GM12878 (cell line): ENCODE measurements around the gene DMRTB1. TPM values are rescaled to one million over a fixed set of nuclear protein-coding genes. Genes with fewer than 3 reads are reported as not detected.

Experiments
- ATAC-seq: fragments of 200-7000 bp; cut with Tn5 transposase; 3 replicates; pipeline ENCODE4 v1.9.1; 2020; ENCODE audit warnings: mild to moderate bottlenecking, moderate library complexity
- BruUV-seq: library from RNA; stranded (reverse); fragments of 400-500 nt; replicated peaks from 2 replicates; lab custom pipeline; 2021; lab: Mats Ljungman, UMichigan
- CTCF ChIA-PET: fragments of 300-600 bp; sonication (Branson Sonifier 250); formaldehyde crosslinking; extraction: SDS; loops from one replicate; lab custom pipeline; 2021; ENCODE audit warnings: inconsistent platforms; lab: Yijun Ruan, JAX
- POLR2A ChIA-PET: fragments of 350-600 bp; formaldehyde crosslinking; extraction: SDS; loops from one replicate; lab custom pipeline; 2021; ENCODE audit warnings: inconsistent platforms; lab: Charles Lee
- RAD21 ChIA-PET: fragments of 300-600 bp; sonication (Branson Sonifier 250); formaldehyde crosslinking; loops from one replicate; lab custom pipeline; 2023; ENCODE audit warnings: antibody characterized with exemption; ENCODE audit not compliant: unreplicated experiment; lab: Charles Lee
- SMC1A ChIA-PET: fragments of 300-600 bp; sonication (Branson Sonifier 250); formaldehyde crosslinking; loops from one replicate; lab custom pipeline; 2023; ENCODE audit not compliant: unreplicated experiment, uncharacterized antibody; lab: Charles Lee
- DNase-seq: peaks from one replicate; pipeline ENCODE4 v3.0.0-alpha.2; 2011; ENCODE audit warnings: low read depth, low spot score
- FAIRE-seq: peaks from 3 replicates; lab custom pipeline; 2011; peaks lifted over from hg19 to GRCh38; lab: Jason Lieb, UNC
- H2AFZ ChIP-seq: 2 replicates; pipeline ENCODE4 v1.6.0; 2011; ENCODE audit warnings: low read depth, low read length, control low read depth; ENCODE audit not compliant: control insufficient read depth
- H3K27ac ChIP-seq: 2 replicates; pipeline ENCODE4 v1.5.1; 2011; ENCODE audit warnings: control low read depth; ENCODE audit not compliant: control insufficient read depth, insufficient read depth
- H3K27me3 ChIP-seq, 2 experiments: replicated peaks in 1 of 2; 2 replicates each; pipeline versions ENCODE4 v1.6.0 to v1.6.1; 2011; ENCODE audit warnings: low read length in 1 of 2; ENCODE audit not compliant: control insufficient read depth in 2 of 2, insufficient read depth in 2 of 2
- H3K36me3 ChIP-seq, 2 experiments: 2 replicates each; pipeline ENCODE4 v1.5.1; 2011; ENCODE audit warnings: low read length in 1 of 2; ENCODE audit not compliant: control insufficient read depth in 2 of 2, insufficient read depth in 2 of 2
- H3K4me1 ChIP-seq: 2 replicates; pipeline ENCODE4 v1.6.1; 2011; ENCODE audit warnings: mild to moderate bottlenecking, low read length, moderate library complexity, mixed read lengths; ENCODE audit not compliant: control insufficient read depth, insufficient read depth
- H3K4me2 ChIP-seq: 2 replicates; pipeline ENCODE4 v1.6.0; 2011; ENCODE audit warnings: control low read depth; ENCODE audit not compliant: control insufficient read depth, insufficient read depth
- H3K4me3 ChIP-seq: fragments of 200-600 bp; sonication (generic); 2 replicates; pipeline ENCODE4 v1.5.1; 2016
- H3K79me2 ChIP-seq: 2 replicates; pipeline ENCODE4 v1.6.0; 2011; ENCODE audit warnings: low read length; ENCODE audit not compliant: control insufficient read depth, insufficient read depth
- H3K9ac ChIP-seq: 2 replicates; pipeline ENCODE4 v1.8.0; 2011; ENCODE audit warnings: low read length, control low read depth, mixed read lengths; ENCODE audit not compliant: control insufficient read depth, insufficient read depth
- H3K9me3 ChIP-seq: replicated peaks from 3 replicates; pipeline ENCODE4 v1.5.1; 2011; ENCODE audit warnings: mild to moderate bottlenecking, low read length; ENCODE audit not compliant: control insufficient read depth, insufficient read depth
- H4K20me1 ChIP-seq: 2 replicates; pipeline ENCODE4 v1.6.0; 2011; ENCODE audit not compliant: control insufficient read depth, insufficient read depth
- BHLHE40 ChIP-seq, 2 experiments: fragments of 450-650 bp in 1 of 2; IDR thresholded peaks; 2 replicates each; pipeline ENCODE4 v1.6.1; 2011 to 2017; ENCODE audit warnings: low read depth in 2 of 2, borderline replicate concordance in 1 of 2, improper control_type of control experiment in 1 of 2, low read length in 1 of 2, mild to moderate bottlenecking in 1 of 2
- HDAC2 ChIP-seq: fragments of 200-600 bp; sonication (generic); IDR thresholded peaks from 2 replicates; pipeline ENCODE4 v1.6.1; 2017
- PML ChIP-seq: IDR thresholded peaks from 2 replicates; pipeline ENCODE4 v1.6.1; 2012; ENCODE audit warnings: low read length, inconsistent platforms
- RUNX3 ChIP-seq: IDR thresholded peaks from 2 replicates; pipeline ENCODE4 v1.6.1; 2012; ENCODE audit warnings: low read length, inconsistent platforms
- SUZ12 ChIP-seq: fragments of 200-600 bp; sonication (generic); IDR thresholded peaks from one replicate; pipeline ENCODE4 v1.6.1; 2018; ENCODE audit warnings: antibody characterized with exemption, mild to moderate bottlenecking; ENCODE audit not compliant: unreplicated experiment
- WGBS: methylation state at CpG from one replicate; pipeline ENCODE4 v1.1.6; 2016; ENCODE audit warnings: low lambda C conversion rate; ENCODE audit not compliant: insufficient replicate concordance, insufficient coverage; ENCODE audit errors: missing lambda C conversion rate; 5-methylcytosine and 5-hydroxymethylcytosine counted together
- in situ Hi-C: fragments of 300-500 bp; cut with MboI; formaldehyde crosslinking; loops from 9 replicates; pipeline ENCODE4 v1.14.3; 2018; ENCODE audit warnings: mixed read lengths
- intact Hi-C: fragments of 100-400 bp; cut with micrococcal nuclease; formaldehyde crosslinking; loops from one replicate; pipeline ENCODE4 v1.14.2; 2022; ENCODE audit not compliant: unreplicated experiment
- polyA plus RNA-seq, 11 experiments: library from polyadenylated mRNA; depleted of rRNA in 4 of 11; unstranded in 6 of 11; stranded (reverse) in 5 of 11; fragments of >200 nt; fragmentation: Nextera tagmentation in 4 of 11; fragmentation: Illumina TruSeq in 1 of 11; extraction: Ambion mirVana in 4 of 11; extraction: Trizol in 1 of 11; gene quantifications; 1 replicate in 1 of 11; 2 replicates in 10 of 11; pipeline versions ENCODE4 v1.2.1 to v1.2.3, GENCODE V29; 2011 to 2016; ENCODE audit warnings: inconsistent platforms in 2 of 11, missing spikeins in 2 of 11, low read depth in 1 of 11
- total RNA-seq, 4 experiments: library from RNA; depleted of rRNA in 3 of 4; stranded (reverse); fragments of >200 nt in 3 of 4; fragmentation: Illumina TruSeq in 1 of 4; extraction: Trizol in 1 of 4; gene quantifications; 2 replicates each; pipeline versions ENCODE4 v1.2.1 to v1.2.3, GENCODE V29; 2013 to 2021

The DMRTB1 gene
- total and polyA plus RNA-seq, 10 of the 15 experiments (the other 5 are each of a cell fraction or from before 2014, with no cell fraction given) = not detected

- TF ChIP-seq BHLHE40 (IDR thresholded peaks at IDR 0.05; ENCODE audit: borderline replicate concordance in 1 of 2, low read depth in 2 of 2, low read length in 1 of 2) = no peak
Observed at GRCh38 chr1:53510215-53510614, 51.0 kb downstream of the DMRTB1 start (continued).

- no peak overlapping the region for H3K9ac ChIP-seq
- H3K9me3 ChIP-seq = no peaks in the 10 kb centered on the region
- no peak overlapping the region for H3K27ac ChIP-seq
- CTCF ChIA-PET = no interaction called here
- intact Hi-C loops = no loop called here
- TF ChIP-seq PML = no peak
- no peak for TF ChIP-seq SUZ12
- TF ChIP-seq RUNX3 = no peak
- TF ChIP-seq HDAC2 = no peak
- H3K4me2 ChIP-seq = no peak overlapping the region
- no peak for FAIRE-seq
- no peaks in the 10 kb centered on the region for H3K4me1 ChIP-seq
- H3K4me3 ChIP-seq = no peak overlapping the region
- RAD21 ChIA-PET = no interaction called here
- POLR2A ChIA-PET = no interaction called here
- SMC1A ChIA-PET = no interaction called here
- no peaks in the 10 kb centered on the region for H4K20me1 ChIP-seq
- no peak for DNase-seq
- no TSS peak for BruUV-seq
- WGBS = 24% methylated on average over 13 of the region's 13 CpGs
- H2AFZ ChIP-seq = no peak overlapping the region
- in situ Hi-C loops = no loop called here
- no peaks in the 10 kb centered on the region for H3K27me3 ChIP-seq
- no peak for ATAC-seq
- no peaks in the 10 kb centered on the region for H3K79me2 ChIP-seq
- no peaks in the 10 kb centered on the region for H3K36me3 ChIP-seq
Observed at GRCh38 chr1:53511323-53511932, 52.2 kb downstream of the DMRTB1 start.
